CD4-positive, CD25-positive, alpha-beta regulatory T cell (primary cell): ENCODE measurements around the gene SAMD4A. TPM values are rescaled to one million over a fixed set of nuclear protein-coding genes. Genes with fewer than 3 reads are reported as not detected.
"Not testable (repeated sequence)": the region's sequence is repeated elsewhere in the genome, so short reads cannot be mapped to it uniquely, and the experiment has no call there.

Experiments used
- ATAC-seq, 2 donors: fragments of 150-1000 bp; cut with Tn5 transposase; one replicate each; pipeline ENCODE4 v1.10.0; 2021; ENCODE audit warnings: low read depth in 2 of 2, moderate number of reproducible peaks in 2 of 2, moderate library complexity in 1 of 2
- DNase-seq, 3 donors: peaks; one replicate each; pipeline versions ENCODE4 v3.0.0 to v3.0.0-alpha.2; 2012 to 2022; ENCODE audit warnings: mixed read lengths in 1 of 3
- H3K27ac ChIP-seq: one replicate; pipeline ENCODE4 v1.7.0; 2013; ENCODE audit warnings: mild to moderate bottlenecking, low read length; ENCODE audit not compliant: insufficient read depth, poor library complexity, severe bottlenecking
- H3K27me3 ChIP-seq: one replicate; pipeline ENCODE4 v1.7.0; 2013; ENCODE audit warnings: low read length; ENCODE audit not compliant: control insufficient read depth, insufficient read depth
- H3K36me3 ChIP-seq: one replicate; pipeline ENCODE4 v1.7.0; 2013; ENCODE audit warnings: mild to moderate bottlenecking, low read length, moderate library complexity; ENCODE audit not compliant: control insufficient read depth, insufficient read depth
- H3K4me1 ChIP-seq: 2 replicates; pipeline ENCODE4 v1.7.0; 2013; ENCODE audit warnings: mild to moderate bottlenecking, low read length; ENCODE audit not compliant: insufficient read depth, control insufficient read depth, poor library complexity, severe bottlenecking
- H3K4me3 ChIP-seq: one replicate; pipeline ENCODE4 v1.7.0; 2013; ENCODE audit warnings: low read depth, mild to moderate bottlenecking, low read length, moderate library complexity
- H3K9me3 ChIP-seq, 2 experiments: 1 replicate in 1 of 2; 2 replicates in 1 of 2; pipeline ENCODE4 v1.7.0; 2013; ENCODE audit warnings: low read length in 2 of 2, mild to moderate bottlenecking in 1 of 2, moderate library complexity in 1 of 2; ENCODE audit not compliant: control insufficient read depth in 2 of 2
- H3K27ac Mint-ChIP-seq, 3 donors: one replicate each; pipeline ENCODE4 v1.8.0; 2020 to 2022; ENCODE audit warnings: mild to moderate bottlenecking in 3 of 3, mixed read lengths in 3 of 3, moderate library complexity in 2 of 3
- H3K27me3 Mint-ChIP-seq: one replicate; pipeline ENCODE4 v1.8.0; 2022; ENCODE audit warnings: mild to moderate bottlenecking, mixed read lengths
- H3K36me3 Mint-ChIP-seq: one replicate; pipeline ENCODE4 v1.8.0; 2020; ENCODE audit warnings: mixed read lengths
- H3K4me1 Mint-ChIP-seq, 4 donors: one replicate each; pipeline ENCODE4 v1.8.0; 2020 to 2022; ENCODE audit warnings: mixed read lengths in 4 of 4, mild to moderate bottlenecking in 1 of 4
- H3K4me3 Mint-ChIP-seq, 4 donors: one replicate each; pipeline ENCODE4 v1.8.0; 2020 to 2022; ENCODE audit warnings: mild to moderate bottlenecking in 4 of 4, mixed read lengths in 4 of 4, moderate library complexity in 3 of 4
- H3K9me3 Mint-ChIP-seq, 7 donors: one replicate each; pipeline ENCODE4 v1.8.0; 2020 to 2022; ENCODE audit warnings: mixed read lengths in 7 of 7, mild to moderate bottlenecking in 3 of 7, moderate library complexity in 2 of 7
- polyA plus RNA-seq, 4 donors: library from polyadenylated mRNA; unstranded; fragments of 300-500 nt; fragmentation: Illumina TruSeq; gene quantifications; one replicate each; pipeline ENCODE4 v1.2.3, GENCODE V29; 2021
- total RNA-seq: library from RNA; stranded (reverse); gene quantifications from one replicate; pipeline ENCODE4 v1.2.3, GENCODE V29; 2022

SAMD4A gene
- total and polyA plus RNA-seq, 5 donors from 2014 or later = 0.05 to 7.9 (median 0.13) TPM; not detected in 1

DNA sequence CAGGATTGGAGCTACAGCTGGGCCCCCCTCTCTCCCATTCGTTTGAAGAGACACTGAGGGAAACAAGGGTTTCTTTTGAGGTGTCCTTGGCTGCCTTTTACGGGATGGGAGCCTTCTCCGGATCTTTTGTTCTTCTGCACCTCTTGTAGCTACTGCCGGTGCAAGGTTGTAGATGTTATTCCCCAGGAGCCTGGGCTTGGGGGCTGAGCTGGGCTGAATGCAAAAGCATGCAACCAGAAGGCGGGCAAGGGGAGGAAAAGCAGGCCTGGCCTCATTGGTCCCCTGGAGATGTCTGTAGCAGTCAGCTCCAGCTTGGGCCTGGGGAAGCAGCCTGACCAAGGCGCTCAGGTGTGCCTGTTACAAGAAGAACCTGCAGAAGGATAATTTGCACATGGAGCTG, 225.4 kb downstream of the SAMD4A start:
- Mint-ChIP-seq H3K36me3 (no peaks in the 10 kb centered on the region), H3K27me3 (no peaks in the 10 kb centered on the region), H3K27ac (no peak overlapping the region), H3K4me1 (no peaks in the 10 kb centered on the region), H3K9me3 (peaks cover 0 to 6% (median 0%) of the 10 kb centered on the region in 7 donors), H3K4me3 (no peak overlapping the region)
- no peaks in the 10 kb centered on the region for H3K4me1 ChIP-seq
- ATAC-seq (no peak), DNase-seq (no peak)
- H3K36me3 ChIP-seq = no peaks in the 10 kb centered on the region
- H3K4me3 ChIP-seq = no peak overlapping the region
- peaks cover 2% of the 10 kb centered on the region for H3K27me3 ChIP-seq
- H3K27ac ChIP-seq = no peak overlapping the region
- H3K9me3 ChIP-seq = no peaks in the 10 kb centered on the region

DNA sequence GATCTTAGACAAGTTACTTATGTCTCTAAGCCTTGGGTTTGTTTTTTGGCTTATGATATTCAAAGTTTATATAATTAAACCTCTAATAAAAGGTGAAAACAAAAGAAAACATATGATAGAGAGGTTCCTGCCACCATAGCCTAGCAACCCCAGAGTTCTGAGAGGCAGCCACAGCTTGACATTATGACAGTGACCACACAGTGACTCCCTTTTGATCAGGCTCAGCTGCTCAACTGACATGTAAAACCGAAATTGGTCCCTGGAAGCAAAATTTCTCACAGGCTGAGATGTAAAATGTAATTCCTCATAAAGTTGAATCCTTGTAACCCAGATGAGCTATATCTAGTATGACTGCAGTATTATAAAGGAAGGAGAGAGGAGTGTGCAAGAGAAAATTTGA, 227.2 kb downstream of the SAMD4A start:
- no peak overlapping the region for H3K4me3 ChIP-seq
- no peaks in the 10 kb centered on the region for H3K9me3 ChIP-seq
- H3K27ac ChIP-seq = no peak overlapping the region
- H3K36me3 ChIP-seq = no peaks in the 10 kb centered on the region
- H3K4me1 Mint-ChIP-seq = no peaks in the 10 kb centered on the region
- no peak for DNase-seq
- no peak overlapping the region for H3K27ac Mint-ChIP-seq
- H3K9me3 Mint-ChIP-seq = peaks cover 0 to 6% (median 0%) of the 10 kb centered on the region in 7 donors
- H3K27me3 Mint-ChIP-seq = peaks cover 6% of the 10 kb centered on the region
- no peak for ATAC-seq
- H3K36me3 Mint-ChIP-seq = no peaks in the 10 kb centered on the region
- peaks cover 2% of the 10 kb centered on the region for H3K27me3 ChIP-seq
- no peak overlapping the region for H3K4me3 Mint-ChIP-seq
- H3K4me1 ChIP-seq = no peaks in the 10 kb centered on the region

GRCh38 chr14:54794796-54795195, 227.9 kb downstream of the SAMD4A start:
- ATAC-seq = no peak

DNA sequence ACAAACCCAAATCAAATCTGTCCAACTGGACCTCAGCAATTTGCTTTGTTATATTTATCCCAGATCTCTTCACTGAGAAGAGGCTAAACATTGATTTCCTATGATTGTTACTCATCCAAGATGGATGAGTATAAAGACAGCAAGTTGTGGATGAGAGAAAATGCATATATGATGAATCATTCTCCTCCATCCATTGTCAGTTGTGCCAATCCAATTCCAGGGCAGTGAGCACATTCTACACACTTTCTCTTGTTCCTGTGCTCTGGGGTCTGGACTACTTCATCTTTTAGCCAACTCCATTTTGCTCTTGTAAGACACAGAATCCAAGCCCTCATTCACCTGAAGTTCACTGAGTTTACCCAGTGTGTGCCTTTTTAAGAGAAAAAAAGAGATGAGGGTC, 230.0 kb downstream of the SAMD4A start:
- Mint-ChIP-seq H3K27me3 (peaks cover 17% of the 10 kb centered on the region), H3K36me3 (no peaks in the 10 kb centered on the region), H3K27ac (no peak overlapping the region), H3K4me3 (no peak overlapping the region), H3K4me1 (no peaks in the 10 kb centered on the region), H3K9me3 (peaks cover 0 to 6% (median 1%) of the 10 kb centered on the region in 7 donors)
- Histone ChIP-seq H3K27ac (no peak overlapping the region), H3K36me3 (no peaks in the 10 kb centered on the region), H3K4me3 (no peak overlapping the region), H3K27me3 (peaks cover 4% of the 10 kb centered on the region), H3K9me3 (no peaks in the 10 kb centered on the region), H3K4me1 (no peaks in the 10 kb centered on the region)
- ATAC-seq (no peak), DNase-seq (no peak)

More at GRCh38 chr14:54794796-54795195, 227.9 kb downstream of the SAMD4A start:
- Histone ChIP-seq H3K4me1 (no peaks in the 10 kb centered on the region), H3K27ac (no peak overlapping the region), H3K27me3 (peaks cover 2% of the 10 kb centered on the region), H3K9me3 (no peaks in the 10 kb centered on the region), H3K4me3 (no peak overlapping the region), H3K36me3 (no peaks in the 10 kb centered on the region)
- DNase-seq = no peak
- no peak overlapping the region for H3K4me3 Mint-ChIP-seq
- no peaks in the 10 kb centered on the region for H3K4me1 Mint-ChIP-seq
- H3K9me3 Mint-ChIP-seq = peaks cover 0 to 6% (median 0%) of the 10 kb centered on the region in 7 donors
- H3K27ac Mint-ChIP-seq = no peak overlapping the region
- H3K36me3 Mint-ChIP-seq = no peaks in the 10 kb centered on the region
- peaks cover 7% of the 10 kb centered on the region for H3K27me3 Mint-ChIP-seq

DNA sequence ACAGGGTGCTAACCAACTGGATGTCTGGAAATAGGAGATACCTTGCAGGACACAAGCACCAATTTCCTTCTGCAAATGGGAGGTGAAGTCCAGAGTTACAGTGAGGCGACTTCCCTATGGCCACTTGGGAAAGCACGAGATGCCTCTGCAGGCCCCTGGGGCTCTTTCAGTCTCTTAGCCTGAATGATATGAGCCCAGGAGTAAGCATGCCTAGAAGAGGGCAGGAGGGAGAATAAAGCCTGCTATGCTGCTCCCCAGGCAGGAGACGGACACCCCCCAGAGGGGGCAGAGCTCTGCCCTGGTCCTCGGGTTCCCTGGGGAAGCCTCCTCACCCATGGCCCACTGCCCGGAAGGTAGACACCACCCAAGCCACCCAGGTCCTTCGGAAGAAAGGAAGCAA, 230.6 kb downstream of the SAMD4A start:
- no peak for ATAC-seq
- no peak overlapping the region for H3K27ac Mint-ChIP-seq
- peaks cover 17% of the 10 kb centered on the region for H3K27me3 Mint-ChIP-seq

GRCh38 chr14:54797986-54798385, 231.1 kb downstream of the SAMD4A start:
- no peak overlapping the region for H3K27ac ChIP-seq
- Mint-ChIP-seq H3K27me3 (peaks cover 17% of the 10 kb centered on the region), H3K36me3 (no peaks in the 10 kb centered on the region), H3K27ac (no peak overlapping the region), H3K9me3 (peaks cover 0 to 6% (median 1%) of the 10 kb centered on the region in 7 donors), H3K4me1 (no peaks in the 10 kb centered on the region), H3K4me3 (no peak overlapping the region)
- peaks cover 4% of the 10 kb centered on the region for H3K27me3 ChIP-seq
- ATAC-seq (no peak), DNase-seq (no peak)
- H3K9me3 ChIP-seq = no peaks in the 10 kb centered on the region
- H3K4me3 ChIP-seq = no peak overlapping the region
- H3K36me3 ChIP-seq = no peaks in the 10 kb centered on the region
- no peaks in the 10 kb centered on the region for H3K4me1 ChIP-seq

More for the DNA sequence above, 230.6 kb downstream of the SAMD4A start:
- DNase-seq = no peak
- no peak overlapping the region for H3K4me3 ChIP-seq
- no peaks in the 10 kb centered on the region for H3K4me1 ChIP-seq
- no peaks in the 10 kb centered on the region for H3K36me3 ChIP-seq
- Mint-ChIP-seq H3K36me3 (no peaks in the 10 kb centered on the region), H3K9me3 (peaks cover 0 to 6% (median 1%) of the 10 kb centered on the region in 7 donors), H3K4me3 (no peak overlapping the region), H3K4me1 (no peaks in the 10 kb centered on the region)
- no peaks in the 10 kb centered on the region for H3K9me3 ChIP-seq
- H3K27me3 ChIP-seq = peaks cover 4% of the 10 kb centered on the region
- H3K27ac ChIP-seq = no peak overlapping the region

DNA sequence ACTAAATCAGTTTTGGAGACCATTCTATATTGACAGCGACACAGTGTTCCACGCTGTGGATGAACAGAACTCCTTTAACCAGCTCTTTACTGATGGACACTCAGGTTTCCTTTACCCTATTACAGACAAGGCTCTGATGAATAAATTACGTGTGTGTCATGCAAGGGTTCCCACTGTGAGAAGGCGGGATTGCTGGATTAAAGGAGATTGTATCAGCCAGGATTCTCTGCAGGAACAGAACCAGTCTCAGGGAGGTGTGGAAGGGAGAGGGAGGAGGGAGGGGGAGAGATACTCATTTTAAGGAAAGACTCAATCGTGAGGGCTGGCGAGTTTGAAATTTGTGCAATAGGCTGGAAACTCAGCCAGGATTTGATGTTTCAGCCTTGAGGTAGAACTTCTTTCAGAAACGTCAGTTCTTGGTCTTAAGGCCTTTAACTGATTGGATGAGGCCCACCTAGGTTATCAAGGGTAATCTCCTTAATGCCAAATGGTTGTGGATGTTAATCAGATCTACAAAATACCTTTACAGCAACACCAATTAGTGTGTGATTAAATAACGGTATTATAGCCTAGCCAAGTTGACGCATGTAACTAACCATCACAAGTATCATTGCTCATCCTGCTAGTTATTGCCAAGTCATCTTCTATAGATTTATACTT, 231.7 kb downstream of the SAMD4A start:
- Histone ChIP-seq H3K4me3 (no peak overlapping the region), H3K27me3 (peaks cover 7% of the 10 kb centered on the region), H3K9me3 (no peaks in the 10 kb centered on the region), H3K36me3 (no peaks in the 10 kb centered on the region), H3K4me1 (no peaks in the 10 kb centered on the region), H3K27ac (no peak overlapping the region)
- Mint-ChIP-seq H3K9me3 (peaks cover 0 to 6% (median 1%) of the 10 kb centered on the region in 7 donors), H3K36me3 (no peaks in the 10 kb centered on the region), H3K4me3 (no peak overlapping the region), H3K27ac (no peak overlapping the region), H3K4me1 (no peaks in the 10 kb centered on the region), H3K27me3 (peaks cover 17% of the 10 kb centered on the region)
- DNase-seq = no peak
- ATAC-seq = no peak

DNA sequence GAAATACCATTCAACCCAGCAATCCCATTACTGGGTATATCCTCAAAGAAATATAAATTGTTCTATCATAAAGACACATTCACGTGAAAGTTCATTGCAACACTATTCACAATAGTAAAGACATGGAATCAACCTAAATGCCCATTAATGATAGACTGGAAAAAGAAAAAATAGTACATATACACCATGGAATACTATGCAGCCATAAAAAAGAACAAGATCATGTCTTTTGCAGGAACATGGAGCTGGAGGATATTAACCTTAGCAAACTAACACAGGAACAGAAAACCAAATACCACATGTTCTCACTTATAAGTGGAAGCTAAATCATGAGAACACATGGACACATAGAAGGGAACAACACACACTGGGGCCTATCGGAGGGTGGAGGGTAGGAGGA, 234.6 kb downstream of the SAMD4A start:
- not testable (repeated sequence) for H3K4me1 ChIP-seq, ATAC-seq, H3K4me3 ChIP-seq, H3K36me3 Mint-ChIP-seq, DNase-seq, H3K4me1 Mint-ChIP-seq, H3K27ac Mint-ChIP-seq, H3K27me3 ChIP-seq, H3K27ac ChIP-seq, H3K36me3 ChIP-seq, H3K9me3 ChIP-seq, H3K9me3 Mint-ChIP-seq, H3K4me3 Mint-ChIP-seq
- peaks cover 22% of the 10 kb centered on the region for H3K27me3 Mint-ChIP-seq
